Measurements from ENCODE around the gene NFKBIL1. TPM values are rescaled to one million over a fixed set of nuclear protein-coding genes. Genes with fewer than 3 reads are reported as not detected.

The NFKBIL1 gene
- total and polyA plus RNA-seq, 4 donors, result 3.3 to 9.6 (median 7.4) TPM

DNA sequence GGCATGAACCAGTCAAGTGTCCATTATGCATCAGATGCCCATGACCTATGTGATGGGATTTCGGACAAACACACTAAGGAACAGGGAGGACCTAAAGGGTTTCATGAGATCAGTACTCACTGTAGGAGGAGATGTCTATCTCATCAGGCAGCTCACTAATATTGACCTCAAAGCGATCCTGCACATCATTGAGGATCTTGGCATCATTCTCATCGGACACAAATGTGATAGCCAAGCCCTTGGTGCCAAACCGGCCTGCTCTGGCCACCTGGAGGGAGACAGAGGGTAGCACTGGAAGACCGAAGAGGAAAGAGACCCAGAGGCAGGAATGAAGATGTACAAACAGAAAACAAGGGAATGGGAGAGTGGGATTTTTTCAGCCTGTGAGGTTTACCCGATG is 16.7 kb upstream of the NFKBIL1 start (continued):
- no peak for TF ChIP-seq YY1 (IDR thresholded peaks at IDR 0.05)
- TF ChIP-seq, protein P1, sequence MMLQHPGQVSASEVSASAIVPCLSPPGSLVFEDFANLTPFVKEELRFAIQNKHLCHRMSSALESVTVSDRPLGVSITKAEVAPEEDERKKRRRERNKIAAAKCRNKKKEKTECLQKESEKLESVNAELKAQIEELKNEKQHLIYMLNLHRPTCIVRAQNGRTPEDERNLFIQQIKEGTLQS (IDR thresholded peaks at IDR 0.05), result no peak
- TF ChIP-seq, protein P2, sequence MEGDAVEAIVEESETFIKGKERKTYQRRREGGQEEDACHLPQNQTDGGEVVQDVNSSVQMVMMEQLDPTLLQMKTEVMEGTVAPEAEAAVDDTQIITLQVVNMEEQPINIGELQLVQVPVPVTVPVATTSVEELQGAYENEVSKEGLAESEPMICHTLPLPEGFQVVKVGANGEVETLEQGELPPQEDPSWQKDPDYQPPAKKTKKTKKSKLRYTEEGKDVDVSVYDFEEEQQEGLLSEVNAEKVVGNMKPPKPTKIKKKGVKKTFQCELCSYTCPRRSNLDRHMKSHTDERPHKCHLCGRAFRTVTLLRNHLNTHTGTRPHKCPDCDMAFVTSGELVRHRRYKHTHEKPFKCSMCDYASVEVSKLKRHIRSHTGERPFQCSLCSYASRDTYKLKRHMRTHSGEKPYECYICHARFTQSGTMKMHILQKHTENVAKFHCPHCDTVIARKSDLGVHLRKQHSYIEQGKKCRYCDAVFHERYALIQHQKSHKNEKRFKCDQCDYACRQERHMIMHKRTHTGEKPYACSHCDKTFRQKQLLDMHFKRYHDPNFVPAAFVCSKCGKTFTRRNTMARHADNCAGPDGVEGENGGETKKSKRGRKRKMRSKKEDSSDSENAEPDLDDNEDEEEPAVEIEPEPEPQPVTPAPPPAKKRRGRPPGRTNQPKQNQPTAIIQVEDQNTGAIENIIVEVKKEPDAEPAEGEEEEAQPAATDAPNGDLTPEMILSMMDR (IDR thresholded peaks at IDR 0.05; ENCODE audit: low read depth, low read length, missing input control), result no peak

DNA sequence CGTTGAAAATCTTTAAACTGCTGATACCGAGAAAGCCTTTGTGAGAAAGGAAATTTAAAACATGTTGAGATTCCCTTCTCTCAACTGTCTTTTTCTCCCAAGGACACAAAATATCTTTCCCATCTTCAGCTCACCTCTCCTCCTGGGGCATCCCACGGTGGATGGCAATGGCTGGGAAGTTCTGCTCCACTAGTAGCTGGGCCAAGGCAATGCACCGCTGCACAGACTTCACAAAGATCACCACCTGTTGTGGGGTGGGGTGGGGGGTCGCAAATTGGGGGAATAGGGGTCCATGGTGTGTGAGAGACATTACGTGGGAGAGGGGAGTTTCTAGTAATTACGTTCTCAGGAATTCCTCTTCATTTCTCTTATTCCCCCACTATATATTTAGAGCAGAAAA is 16.2 kb upstream of the NFKBIL1 start:
- no peaks in the 10 kb centered on the region for H3K27me3 ChIP-seq (ENCODE audit: control insufficient read depth in 4 of 4, insufficient read depth in 4 of 4, low read length in 3 of 4)
- H3K27ac ChIP-seq (ENCODE audit: low read depth in 1 of 2, low read length in 2 of 2), result no peak overlapping the region
- H3K36me3 ChIP-seq (ENCODE audit: control insufficient read depth in 4 of 4, insufficient read depth in 3 of 4, low read depth in 1 of 4, low read length in 3 of 4), result peaks cover 26 to 61% (median 52%) of the 10 kb centered on the region in 4 donors
- DNase-seq (ENCODE audit: low spot score), result no peak
- H3K9me3 ChIP-seq (ENCODE audit: control insufficient read depth in 4 of 4, low read length in 3 of 4), result no peaks in the 10 kb centered on the region
- no peak overlapping the region for H3K9ac ChIP-seq (ENCODE audit: low read depth in 1 of 2, low read length in 2 of 2)
- WGBS, result 96% methylated on average over 7 of the region's 7 CpGs
- H3K4me1 ChIP-seq (ENCODE audit: control insufficient read depth in 4 of 4, insufficient read depth in 4 of 4, low read length in 3 of 4), result peaks cover 0 to 4% (median 2%) of the 10 kb centered on the region in 4 donors
- TF ChIP-seq FOXA1 (IDR thresholded peaks at IDR 0.05), result no peak
- TF ChIP-seq EGR1 (IDR thresholded peaks at IDR 0.05; ENCODE audit: low read depth in 2 of 2), result no peak
- TF ChIP-seq YY1 (IDR thresholded peaks at IDR 0.05), result no peak
- no peak for TF ChIP-seq RXRA (IDR thresholded peaks at IDR 0.05)
- TF ChIP-seq RAD21 (IDR thresholded peaks at IDR 0.05), result no peak
- TF ChIP-seq SP1 (IDR thresholded peaks at IDR 0.05), result no peak
- TF ChIP-seq, protein P3, sequence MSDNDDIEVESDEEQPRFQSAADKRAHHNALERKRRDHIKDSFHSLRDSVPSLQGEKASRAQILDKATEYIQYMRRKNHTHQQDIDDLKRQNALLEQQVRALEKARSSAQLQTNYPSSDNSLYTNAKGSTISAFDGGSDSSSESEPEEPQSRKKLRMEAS (IDR thresholded peaks at IDR 0.05), result no peak
- TF ChIP-seq, protein P2 (IDR thresholded peaks at IDR 0.05; ENCODE audit: low read depth, low read length, missing input control), result no peak
- no peak for TF ChIP-seq FOXA2 (IDR thresholded peaks at IDR 0.05)
- TF ChIP-seq NR2F2 (IDR thresholded peaks at IDR 0.05), result no peak
- TF ChIP-seq HNF4A (conservative IDR thresholded peaks at IDR 0.05), result no peak
- no peak for TF ChIP-seq GABPA (IDR thresholded peaks at IDR 0.05 in 1 of 2, conservative IDR thresholded peaks at IDR 0.05 in 1 of 2)
- H3K4me3 ChIP-seq (ENCODE audit: low read depth in 1 of 3, low read length in 3 of 3), result no peak overlapping the region

DNA sequence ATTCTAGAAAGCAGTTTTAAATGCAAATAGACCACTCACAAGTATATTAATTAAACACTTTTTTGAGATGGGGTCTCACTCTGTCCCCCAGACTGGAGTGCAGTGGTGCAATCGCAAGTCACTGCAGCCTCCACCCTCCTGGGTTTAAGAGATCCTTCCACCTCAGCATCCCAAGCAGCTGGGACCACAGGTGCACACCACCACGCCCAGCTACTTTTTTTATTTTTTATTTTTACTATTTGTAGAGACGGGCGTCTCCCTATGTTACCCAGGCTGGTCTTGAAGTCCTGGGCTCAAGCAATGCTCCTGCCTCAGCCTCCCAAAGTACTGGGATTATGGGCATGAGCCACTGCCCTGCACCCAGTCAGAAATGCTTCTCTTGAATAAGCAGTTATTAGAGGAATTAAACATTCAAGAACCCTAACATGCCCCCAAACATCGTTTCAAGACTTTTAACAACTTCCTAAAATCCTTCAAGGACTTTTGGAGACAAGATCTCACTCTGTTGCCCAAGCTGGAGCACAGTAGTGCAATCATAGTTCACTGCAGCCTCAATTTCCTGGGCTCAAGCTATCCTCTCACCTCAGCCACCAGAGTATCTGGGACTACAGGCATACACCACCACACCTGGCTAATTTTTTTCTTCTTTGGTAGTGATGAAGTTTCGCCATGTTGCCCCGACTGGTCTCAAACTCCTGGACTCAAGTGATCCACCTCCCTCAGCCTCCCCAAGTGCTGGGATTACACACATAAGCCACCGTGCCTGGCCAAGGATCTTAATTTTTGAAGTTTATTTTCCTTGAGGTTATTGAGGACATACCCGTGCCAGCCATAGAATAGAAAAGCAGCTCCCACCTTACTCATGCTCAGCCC is 15.4 kb upstream of the NFKBIL1 start:
- no peak for DNase-seq (ENCODE audit: low spot score)
- Histone ChIP-seq H3K36me3 (ENCODE audit: control insufficient read depth in 4 of 4, insufficient read depth in 3 of 4, low read depth in 1 of 4, low read length in 3 of 4) (peaks cover 26 to 68% (median 59%) of the 10 kb centered on the region in 4 donors), H3K9ac (ENCODE audit: low read depth in 1 of 2, low read length in 2 of 2) (no peak overlapping the region), H3K27ac (ENCODE audit: low read depth in 1 of 2, low read length in 2 of 2) (no peak overlapping the region), H3K4me3 (ENCODE audit: low read depth in 1 of 3, low read length in 3 of 3) (no peak overlapping the region), H3K27me3 (ENCODE audit: control insufficient read depth in 4 of 4, insufficient read depth in 4 of 4, low read length in 3 of 4) (no peaks in the 10 kb centered on the region), H3K4me1 (ENCODE audit: control insufficient read depth in 4 of 4, insufficient read depth in 4 of 4, low read length in 3 of 4) (peaks cover 0 to 4% (median 2%) of the 10 kb centered on the region in 4 donors), H3K9me3 (ENCODE audit: control insufficient read depth in 4 of 4, low read length in 3 of 4) (no peaks in the 10 kb centered on the region)
- WGBS, result 77% methylated on average over 9 of the region's 9 CpGs
- TF ChIP-seq GABPA (IDR thresholded peaks at IDR 0.05 in 1 of 2, conservative IDR thresholded peaks at IDR 0.05 in 1 of 2) (no peak), RAD21 (IDR thresholded peaks at IDR 0.05) (no peak)
- TF ChIP-seq, protein P1 (IDR thresholded peaks at IDR 0.05), result no peak
- TF ChIP-seq, protein P4, sequence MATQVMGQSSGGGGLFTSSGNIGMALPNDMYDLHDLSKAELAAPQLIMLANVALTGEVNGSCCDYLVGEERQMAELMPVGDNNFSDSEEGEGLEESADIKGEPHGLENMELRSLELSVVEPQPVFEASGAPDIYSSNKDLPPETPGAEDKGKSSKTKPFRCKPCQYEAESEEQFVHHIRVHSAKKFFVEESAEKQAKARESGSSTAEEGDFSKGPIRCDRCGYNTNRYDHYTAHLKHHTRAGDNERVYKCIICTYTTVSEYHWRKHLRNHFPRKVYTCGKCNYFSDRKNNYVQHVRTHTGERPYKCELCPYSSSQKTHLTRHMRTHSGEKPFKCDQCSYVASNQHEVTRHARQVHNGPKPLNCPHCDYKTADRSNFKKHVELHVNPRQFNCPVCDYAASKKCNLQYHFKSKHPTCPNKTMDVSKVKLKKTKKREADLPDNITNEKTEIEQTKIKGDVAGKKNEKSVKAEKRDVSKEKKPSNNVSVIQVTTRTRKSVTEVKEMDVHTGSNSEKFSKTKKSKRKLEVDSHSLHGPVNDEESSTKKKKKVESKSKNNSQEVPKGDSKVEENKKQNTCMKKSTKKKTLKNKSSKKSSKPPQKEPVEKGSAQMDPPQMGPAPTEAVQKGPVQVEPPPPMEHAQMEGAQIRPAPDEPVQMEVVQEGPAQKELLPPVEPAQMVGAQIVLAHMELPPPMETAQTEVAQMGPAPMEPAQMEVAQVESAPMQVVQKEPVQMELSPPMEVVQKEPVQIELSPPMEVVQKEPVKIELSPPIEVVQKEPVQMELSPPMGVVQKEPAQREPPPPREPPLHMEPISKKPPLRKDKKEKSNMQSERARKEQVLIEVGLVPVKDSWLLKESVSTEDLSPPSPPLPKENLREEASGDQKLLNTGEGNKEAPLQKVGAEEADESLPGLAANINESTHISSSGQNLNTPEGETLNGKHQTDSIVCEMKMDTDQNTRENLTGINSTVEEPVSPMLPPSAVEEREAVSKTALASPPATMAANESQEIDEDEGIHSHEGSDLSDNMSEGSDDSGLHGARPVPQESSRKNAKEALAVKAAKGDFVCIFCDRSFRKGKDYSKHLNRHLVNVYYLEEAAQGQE (IDR thresholded peaks at IDR 0.05), result no peak

Data from liver (tissue), 9 donors.